ENCODE data around the gene SECISBP2. TPM values are rescaled to one million over a fixed set of nuclear protein-coding genes. Genes with fewer than 3 reads are reported as not detected.

SECISBP2 gene
- total and polyA plus RNA-seq, 2 of the 13 experiments (the other 11 are each of a cell fraction or from before 2014, with no cell fraction given), result 32.4 to 38.0 TPM

DNA sequence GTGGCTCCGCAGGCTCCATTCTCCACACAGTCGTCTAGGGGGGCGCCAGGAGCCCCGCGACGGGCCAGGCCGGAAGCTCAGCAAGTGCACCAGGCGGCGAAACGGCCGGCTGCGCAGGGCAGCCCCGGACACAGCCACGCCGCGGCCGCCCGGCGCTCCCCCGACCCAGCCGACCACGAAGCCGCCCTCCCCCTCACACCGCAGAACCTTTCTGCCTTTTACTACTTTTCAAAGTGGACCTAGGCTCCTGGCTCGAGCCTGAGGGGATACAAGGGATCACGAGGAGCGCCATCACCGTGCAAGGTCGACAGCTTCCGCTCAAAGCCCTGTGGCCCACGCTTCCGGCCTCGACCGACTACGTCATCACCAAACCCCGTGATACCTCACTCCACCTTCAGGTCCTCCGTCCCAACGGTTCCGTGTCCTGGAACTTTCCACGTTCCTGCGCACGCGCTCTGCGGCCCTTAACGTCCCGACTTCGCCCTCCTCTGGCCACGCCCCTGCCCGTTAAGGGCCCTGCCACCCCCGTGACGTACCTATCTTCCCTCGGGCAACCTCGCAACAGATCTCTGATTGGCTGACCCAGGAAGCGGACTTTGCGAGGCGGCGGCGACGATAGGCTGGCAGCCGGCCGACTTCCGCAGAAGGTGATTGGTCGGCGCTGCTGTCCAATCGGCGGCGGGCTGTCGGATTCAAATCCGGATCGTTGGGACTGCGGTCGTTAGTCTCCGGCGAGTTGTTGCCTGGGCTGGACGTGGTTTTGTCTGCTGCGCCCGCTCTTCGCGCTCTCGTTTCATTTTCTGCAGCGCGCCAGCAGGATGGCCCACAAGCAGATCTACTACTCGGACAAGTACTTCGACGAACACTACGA lies 7.6 kb upstream of the SECISBP2 start, which contains the start of gene CKS2 (continued):
- TF ChIP-seq HNRNPH1 (optimal IDR thresholded peaks at IDR 0.05; ENCODE audit: low read depth, low read length) (no peak), SAP130 (CRISPR knock-in tag; IDR thresholded peaks at IDR 0.05; ENCODE audit: low read depth) (peak; percentile 96), ZNF496 (CRISPR knock-in tag; IDR thresholded peaks at IDR 0.05; ENCODE audit: insufficient replicate concordance) (no peak), ETV6 (CRISPR knock-in tag; conservative IDR thresholded peaks at IDR 0.05) (no peak; the same call in 1 of the 2 replicates), SNRNP70 (IDR thresholded peaks at IDR 0.05; ENCODE audit: low read depth, low read length) (no peak), GATAD2A (CRISPR knock-in tag; IDR thresholded peaks at IDR 0.05) (peak; percentile 39; the same call in 1 of the 2 replicates), ZNF550 (CRISPR knock-in tag; IDR thresholded peaks at IDR 0.05; ENCODE audit: borderline replicate concordance) (0 out of 2 replicates have a peak, but pooled peaks have one; percentile 51), ZNF121 (CRISPR knock-in tag; IDR thresholded peaks at IDR 0.05) (peak; percentile 44; the same call in 1 of the 2 replicates), ZNF44 (CRISPR knock-in tag; IDR thresholded peaks at IDR 0.05) (peak; percentile 93; the same call in 1 of the 2 replicates), PPARG (CRISPR knock-in tag; conservative IDR thresholded peaks at IDR 0.05) (0 out of 2 replicates have a peak, but pooled peaks have one; percentile 20), BCL6 (CRISPR knock-in tag; IDR thresholded peaks at IDR 0.05) (peak; percentile 26; the same call in 1 of the 2 replicates), ZNF274 (CRISPR knock-in tag; IDR thresholded peaks at IDR 0.05) (peak; percentile 86), NFYC (CRISPR knock-in tag; IDR thresholded peaks at IDR 0.05) (peak; percentile 97), KMT2B (CRISPR knock-in tag; IDR thresholded peaks at IDR 0.05) (peak; percentile 82), HHEX (CRISPR knock-in tag; IDR thresholded peaks at IDR 0.05) (no peak), ZFP36L1 (CRISPR knock-in tag; IDR thresholded peaks at IDR 0.05) (peak; percentile 49; the same call in 1 of the 2 replicates)
- TF ChIP-seq, protein P1, sequence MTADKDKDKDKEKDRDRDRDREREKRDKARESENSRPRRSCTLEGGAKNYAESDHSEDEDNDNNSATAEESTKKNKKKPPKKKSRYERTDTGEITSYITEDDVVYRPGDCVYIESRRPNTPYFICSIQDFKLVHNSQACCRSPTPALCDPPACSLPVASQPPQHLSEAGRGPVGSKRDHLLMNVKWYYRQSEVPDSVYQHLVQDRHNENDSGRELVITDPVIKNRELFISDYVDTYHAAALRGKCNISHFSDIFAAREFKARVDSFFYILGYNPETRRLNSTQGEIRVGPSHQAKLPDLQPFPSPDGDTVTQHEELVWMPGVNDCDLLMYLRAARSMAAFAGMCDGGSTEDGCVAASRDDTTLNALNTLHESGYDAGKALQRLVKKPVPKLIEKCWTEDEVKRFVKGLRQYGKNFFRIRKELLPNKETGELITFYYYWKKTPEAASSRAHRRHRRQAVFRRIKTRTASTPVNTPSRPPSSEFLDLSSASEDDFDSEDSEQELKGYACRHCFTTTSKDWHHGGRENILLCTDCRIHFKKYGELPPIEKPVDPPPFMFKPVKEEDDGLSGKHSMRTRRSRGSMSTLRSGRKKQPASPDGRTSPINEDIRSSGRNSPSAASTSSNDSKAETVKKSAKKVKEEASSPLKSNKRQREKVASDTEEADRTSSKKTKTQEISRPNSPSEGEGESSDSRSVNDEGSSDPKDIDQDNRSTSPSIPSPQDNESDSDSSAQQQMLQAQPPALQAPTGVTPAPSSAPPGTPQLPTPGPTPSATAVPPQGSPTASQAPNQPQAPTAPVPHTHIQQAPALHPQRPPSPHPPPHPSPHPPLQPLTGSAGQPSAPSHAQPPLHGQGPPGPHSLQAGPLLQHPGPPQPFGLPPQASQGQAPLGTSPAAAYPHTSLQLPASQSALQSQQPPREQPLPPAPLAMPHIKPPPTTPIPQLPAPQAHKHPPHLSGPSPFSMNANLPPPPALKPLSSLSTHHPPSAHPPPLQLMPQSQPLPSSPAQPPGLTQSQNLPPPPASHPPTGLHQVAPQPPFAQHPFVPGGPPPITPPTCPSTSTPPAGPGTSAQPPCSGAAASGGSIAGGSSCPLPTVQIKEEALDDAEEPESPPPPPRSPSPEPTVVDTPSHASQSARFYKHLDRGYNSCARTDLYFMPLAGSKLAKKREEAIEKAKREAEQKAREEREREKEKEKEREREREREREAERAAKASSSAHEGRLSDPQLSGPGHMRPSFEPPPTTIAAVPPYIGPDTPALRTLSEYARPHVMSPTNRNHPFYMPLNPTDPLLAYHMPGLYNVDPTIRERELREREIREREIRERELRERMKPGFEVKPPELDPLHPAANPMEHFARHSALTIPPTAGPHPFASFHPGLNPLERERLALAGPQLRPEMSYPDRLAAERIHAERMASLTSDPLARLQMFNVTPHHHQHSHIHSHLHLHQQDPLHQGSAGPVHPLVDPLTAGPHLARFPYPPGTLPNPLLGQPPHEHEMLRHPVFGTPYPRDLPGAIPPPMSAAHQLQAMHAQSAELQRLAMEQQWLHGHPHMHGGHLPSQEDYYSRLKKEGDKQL (CRISPR knock-in tag; IDR thresholded peaks at IDR 0.05; ENCODE audit: low read depth), result no peak
- TF ChIP-seq, protein P2, sequence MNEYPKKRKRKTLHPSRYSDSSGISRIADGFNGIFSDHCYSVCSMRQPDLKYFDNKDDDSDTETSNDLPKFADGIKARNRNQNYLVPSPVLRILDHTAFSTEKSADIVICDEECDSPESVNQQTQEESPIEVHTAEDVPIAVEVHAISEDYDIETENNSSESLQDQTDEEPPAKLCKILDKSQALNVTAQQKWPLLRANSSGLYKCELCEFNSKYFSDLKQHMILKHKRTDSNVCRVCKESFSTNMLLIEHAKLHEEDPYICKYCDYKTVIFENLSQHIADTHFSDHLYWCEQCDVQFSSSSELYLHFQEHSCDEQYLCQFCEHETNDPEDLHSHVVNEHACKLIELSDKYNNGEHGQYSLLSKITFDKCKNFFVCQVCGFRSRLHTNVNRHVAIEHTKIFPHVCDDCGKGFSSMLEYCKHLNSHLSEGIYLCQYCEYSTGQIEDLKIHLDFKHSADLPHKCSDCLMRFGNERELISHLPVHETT (CRISPR knock-in tag; conservative IDR thresholded peaks at IDR 0.05), result peak; percentile 56; the same call in 1 of the 2 replicates
- TF ChIP-seq, protein P3, sequence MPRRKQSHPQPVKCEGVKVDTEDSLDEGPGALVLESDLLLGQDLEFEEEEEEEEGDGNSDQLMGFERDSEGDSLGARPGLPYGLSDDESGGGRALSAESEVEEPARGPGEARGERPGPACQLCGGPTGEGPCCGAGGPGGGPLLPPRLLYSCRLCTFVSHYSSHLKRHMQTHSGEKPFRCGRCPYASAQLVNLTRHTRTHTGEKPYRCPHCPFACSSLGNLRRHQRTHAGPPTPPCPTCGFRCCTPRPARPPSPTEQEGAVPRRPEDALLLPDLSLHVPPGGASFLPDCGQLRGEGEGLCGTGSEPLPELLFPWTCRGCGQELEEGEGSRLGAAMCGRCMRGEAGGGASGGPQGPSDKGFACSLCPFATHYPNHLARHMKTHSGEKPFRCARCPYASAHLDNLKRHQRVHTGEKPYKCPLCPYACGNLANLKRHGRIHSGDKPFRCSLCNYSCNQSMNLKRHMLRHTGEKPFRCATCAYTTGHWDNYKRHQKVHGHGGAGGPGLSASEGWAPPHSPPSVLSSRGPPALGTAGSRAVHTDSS (CRISPR knock-in tag; conservative IDR thresholded peaks at IDR 0.05), result no peak
- TF ChIP-seq, protein P4, sequence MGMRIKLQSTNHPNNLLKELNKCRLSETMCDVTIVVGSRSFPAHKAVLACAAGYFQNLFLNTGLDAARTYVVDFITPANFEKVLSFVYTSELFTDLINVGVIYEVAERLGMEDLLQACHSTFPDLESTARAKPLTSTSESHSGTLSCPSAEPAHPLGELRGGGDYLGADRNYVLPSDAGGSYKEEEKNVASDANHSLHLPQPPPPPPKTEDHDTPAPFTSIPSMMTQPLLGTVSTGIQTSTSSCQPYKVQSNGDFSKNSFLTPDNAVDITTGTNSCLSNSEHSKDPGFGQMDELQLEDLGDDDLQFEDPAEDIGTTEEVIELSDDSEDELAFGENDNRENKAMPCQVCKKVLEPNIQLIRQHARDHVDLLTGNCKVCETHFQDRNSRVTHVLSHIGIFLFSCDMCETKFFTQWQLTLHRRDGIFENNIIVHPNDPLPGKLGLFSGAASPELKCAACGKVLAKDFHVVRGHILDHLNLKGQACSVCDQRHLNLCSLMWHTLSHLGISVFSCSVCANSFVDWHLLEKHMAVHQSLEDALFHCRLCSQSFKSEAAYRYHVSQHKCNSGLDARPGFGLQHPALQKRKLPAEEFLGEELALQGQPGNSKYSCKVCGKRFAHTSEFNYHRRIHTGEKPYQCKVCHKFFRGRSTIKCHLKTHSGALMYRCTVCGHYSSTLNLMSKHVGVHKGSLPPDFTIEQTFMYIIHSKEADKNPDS (CRISPR knock-in tag; IDR thresholded peaks at IDR 0.05), result no peak
